HT1080 (cell line): ENCODE data around the gene RBM17. TPM values are rescaled to one million over a fixed set of nuclear protein-coding genes. Genes with fewer than 3 reads are reported as not detected.
"Not testable (repeated sequence)": the region's sequence is repeated elsewhere in the genome, so short reads cannot be mapped to it uniquely, and the experiment has no call there.

Source experiments
- DNase-seq: peaks from one replicate; pipeline ENCODE4 v3.0.0-alpha.2; 2015; ENCODE audit warnings: low read depth
- total RNA-seq: library from RNA; depleted of rRNA; stranded (reverse); fragments of >200 nt; shearing (Covaris generic); gene quantifications from 2 replicates; pipeline ENCODE4 v1.2.3, GENCODE V29; 2014

RBM17 gene
- total RNA-seq, 1 experiment from 2014 or later: 49.6 TPM

DNA sequence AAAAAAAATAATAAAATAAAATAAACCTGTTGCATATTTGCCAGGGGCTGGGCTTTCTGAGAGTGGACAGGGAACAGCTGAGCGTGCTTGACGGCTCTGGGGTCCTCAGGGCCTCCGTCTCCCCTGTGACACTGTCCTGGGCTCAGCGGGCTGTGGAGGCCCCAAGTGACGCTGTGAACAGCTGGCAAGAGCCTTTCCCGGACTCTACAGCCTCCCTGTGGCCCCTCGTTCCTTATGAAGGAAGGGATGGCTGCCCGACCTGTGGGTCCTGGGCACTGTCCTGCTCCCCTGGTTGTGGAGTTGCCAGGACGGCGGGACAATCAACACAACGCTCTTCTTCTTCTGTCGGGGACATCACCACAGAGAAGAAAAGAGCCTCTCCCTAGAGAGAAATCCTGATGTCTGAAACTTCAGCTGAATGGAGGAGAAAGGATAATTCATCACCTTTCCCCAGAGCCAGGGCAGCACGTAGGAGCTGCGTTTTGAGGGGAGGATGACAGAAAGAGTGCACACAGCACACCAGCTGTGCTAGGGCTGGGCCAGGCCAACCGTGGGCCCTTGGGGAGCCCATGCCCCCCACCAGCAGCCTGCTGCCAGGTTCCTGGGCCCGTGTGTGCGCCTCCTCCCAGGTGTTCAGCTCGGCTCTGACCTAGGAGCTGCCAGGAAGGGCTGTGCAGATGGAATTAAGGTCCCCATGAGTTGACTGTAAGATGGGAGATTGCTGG lies 45.4 kb downstream of the RBM17 start:
- no peak for DNase-seq

DNA sequence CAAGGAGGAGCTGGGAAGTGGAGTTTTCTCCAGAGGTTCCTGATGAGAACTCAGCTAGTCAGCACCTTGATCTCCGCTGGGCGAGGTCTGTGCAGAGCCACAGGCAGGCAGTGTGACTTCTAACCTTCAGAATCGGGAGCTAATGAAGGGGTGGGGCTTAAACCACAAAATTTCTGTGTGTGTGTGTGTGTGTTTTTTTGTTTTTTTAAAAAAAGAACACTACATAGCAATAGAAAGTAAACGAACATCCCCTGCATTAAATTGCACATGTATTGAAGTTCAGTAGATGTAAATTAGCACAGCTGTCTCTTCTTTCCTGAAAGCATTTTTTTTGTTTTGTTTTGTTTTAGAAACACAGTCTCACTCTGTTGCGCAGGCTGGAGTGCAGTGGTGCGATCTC lies 46.2 kb downstream of the RBM17 start:
- no peak for DNase-seq

DNA sequence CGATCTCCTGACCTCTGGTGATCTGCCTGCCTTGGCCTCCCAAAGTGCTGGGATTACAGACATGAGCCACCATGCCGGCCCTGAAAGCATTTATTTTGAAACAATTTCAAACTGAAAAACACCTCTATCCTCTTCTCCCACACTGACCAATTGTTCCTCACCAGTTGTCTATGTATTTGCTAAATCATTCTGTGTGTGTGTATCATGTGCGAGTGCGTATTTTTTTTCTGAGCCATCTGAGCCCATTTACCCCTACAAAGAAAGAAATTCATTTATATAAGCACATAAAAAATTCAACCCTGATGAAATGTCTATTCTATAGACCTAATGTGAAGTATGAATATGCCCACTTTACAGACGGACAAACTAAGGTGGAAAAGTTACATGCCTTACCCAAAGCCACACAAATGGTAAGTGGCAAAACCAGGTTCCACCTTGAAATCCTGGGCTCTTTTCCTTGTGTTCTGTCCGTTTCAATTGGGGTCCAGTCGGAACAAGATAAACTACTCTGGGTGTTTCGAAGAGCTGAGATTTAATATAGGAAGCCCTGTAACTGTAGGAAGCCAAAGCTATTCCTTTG lies 46.8 kb downstream of the RBM17 start:
- DNase-seq: no peak

DNA sequence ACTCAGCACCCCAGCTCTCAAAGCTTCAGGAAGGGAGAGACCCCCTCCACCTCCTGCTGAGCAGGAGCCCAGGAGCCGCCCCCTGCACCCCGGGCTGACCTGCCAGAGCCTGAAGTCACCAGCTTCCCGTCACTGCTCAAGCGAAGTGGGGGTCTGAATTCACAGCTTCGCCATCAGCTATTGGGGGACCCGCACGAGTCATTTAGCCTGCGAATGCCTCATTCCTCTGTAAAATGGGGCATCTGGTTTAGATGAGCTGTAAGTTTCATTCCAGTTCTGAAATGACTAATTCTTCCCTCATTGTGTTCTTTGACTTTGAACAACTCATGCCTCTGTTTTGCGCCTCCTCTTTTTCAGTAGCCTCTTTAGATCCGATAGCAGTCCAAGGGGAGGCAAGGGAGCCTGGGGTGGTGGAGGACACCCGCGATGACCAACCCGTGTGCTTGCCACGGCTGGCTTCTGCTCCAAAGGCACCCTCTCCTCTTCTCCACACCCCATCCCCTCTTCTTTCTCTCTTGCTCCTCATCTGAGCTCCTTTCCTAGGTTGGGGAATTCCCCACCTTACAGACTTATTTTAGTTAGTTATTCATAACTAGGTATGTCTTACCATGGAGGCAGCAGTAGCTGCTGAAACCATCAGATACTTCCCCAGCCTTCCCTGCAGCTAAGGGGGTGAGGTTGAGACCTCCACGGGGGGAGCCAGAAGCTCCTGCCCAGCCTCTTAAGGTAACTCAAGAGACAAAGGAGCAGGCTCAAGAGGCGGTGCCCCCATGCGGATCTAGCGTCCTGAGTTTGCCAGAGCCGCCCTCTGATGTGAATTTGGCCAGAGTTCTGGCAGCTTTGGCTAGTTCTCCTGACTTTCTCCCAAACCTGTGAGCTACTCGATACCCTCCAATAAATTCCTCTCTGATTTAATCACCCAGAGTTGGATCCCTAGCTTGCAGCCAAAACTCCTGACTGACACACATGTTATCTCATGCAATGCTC lies 47.7 kb downstream of the RBM17 start:
- peak; percentile 79 for DNase-seq

DNA sequence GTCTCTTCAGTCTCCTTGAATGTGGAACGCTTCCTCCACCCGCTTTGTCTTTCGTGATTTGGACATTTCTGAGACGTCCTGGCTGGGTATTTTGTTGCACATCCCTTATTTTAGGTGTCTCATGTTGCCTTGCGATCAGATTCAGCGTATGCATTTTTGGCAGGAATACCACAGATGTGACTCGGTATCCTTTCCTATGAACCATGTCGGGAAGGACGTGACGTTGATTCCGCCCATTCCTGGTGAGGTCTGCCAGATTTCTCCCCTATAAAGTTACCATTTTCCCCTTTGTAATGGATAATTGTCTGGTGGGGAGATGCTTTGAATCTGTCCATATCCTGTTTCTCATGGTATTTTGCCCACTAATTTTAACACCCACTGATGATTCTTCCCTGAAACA lies 49.6 kb downstream of the RBM17 start:
- no peak for DNase-seq

DNA sequence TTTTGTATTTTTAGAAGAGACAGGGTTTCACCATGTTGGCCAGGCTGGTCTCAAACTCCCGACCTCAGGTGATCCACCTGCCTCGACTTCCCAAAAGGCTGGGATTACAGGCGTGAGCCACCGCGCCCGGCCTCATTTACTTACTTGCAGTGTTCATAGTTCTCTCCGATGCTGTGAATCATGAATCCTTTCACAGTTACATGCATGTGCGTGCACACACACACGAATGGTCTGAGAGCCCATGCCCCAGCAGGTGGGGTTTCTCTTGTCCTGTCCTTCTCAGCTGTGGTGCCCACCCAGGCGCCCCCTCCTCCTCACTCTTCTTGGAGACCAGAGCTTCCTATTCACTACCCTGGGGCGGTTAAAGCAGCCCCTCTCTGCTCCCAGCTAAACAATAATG lies 50.6 kb downstream of the RBM17 start:
- no peak for DNase-seq

DNA sequence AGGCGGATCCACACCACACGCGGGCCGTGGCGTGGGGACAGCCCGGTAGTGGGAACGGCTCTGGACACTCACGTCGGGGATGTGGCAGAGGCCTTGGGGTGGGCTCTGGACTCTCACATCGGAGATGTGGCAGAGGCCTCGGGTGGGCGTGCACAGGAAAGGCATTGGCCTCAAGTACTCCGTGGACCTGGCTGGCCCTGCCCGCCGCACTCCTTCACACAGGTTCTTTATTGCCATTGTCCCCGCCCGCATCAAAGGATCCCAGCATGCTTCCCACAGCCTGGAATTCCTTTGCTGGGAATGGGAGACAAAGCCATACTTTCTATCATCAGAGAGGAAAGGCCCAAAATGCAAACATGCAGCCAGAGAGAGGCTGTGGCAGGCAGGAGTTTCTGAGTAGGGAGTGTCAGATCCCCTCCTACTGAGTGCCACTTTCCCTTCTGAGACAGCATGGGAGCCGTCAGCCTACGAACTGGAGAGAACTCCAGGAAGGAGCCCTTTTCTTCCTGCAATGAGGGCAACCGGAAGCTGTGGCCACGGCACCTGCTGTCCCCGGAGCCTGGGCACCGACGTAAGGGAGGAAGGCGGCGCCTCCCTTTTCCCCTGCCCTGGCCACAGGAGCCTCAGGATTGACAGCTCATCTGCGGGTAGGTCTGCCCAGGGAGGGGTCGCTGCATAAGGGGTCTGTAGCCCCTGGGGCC lies 51.5 kb downstream of the RBM17 start:
- DNase-seq: peak; percentile 42

DNA sequence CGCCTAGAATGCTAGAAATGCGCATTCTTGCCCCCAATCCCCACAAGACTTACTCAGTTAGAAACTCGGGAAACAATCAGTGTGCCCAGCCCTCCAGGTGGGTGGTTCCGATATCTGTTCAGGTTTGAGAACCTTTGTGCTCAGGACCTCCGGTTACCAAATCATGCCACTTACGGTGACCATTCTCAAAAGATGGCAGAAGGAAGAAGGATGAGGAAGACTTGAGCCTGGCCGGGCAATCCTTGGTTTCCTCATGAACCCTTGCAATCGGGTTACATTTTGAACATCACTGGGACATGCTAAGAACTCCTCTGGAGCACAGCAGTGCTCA lies 52.1 kb downstream of the RBM17 start:
- no peak for DNase-seq

DNA sequence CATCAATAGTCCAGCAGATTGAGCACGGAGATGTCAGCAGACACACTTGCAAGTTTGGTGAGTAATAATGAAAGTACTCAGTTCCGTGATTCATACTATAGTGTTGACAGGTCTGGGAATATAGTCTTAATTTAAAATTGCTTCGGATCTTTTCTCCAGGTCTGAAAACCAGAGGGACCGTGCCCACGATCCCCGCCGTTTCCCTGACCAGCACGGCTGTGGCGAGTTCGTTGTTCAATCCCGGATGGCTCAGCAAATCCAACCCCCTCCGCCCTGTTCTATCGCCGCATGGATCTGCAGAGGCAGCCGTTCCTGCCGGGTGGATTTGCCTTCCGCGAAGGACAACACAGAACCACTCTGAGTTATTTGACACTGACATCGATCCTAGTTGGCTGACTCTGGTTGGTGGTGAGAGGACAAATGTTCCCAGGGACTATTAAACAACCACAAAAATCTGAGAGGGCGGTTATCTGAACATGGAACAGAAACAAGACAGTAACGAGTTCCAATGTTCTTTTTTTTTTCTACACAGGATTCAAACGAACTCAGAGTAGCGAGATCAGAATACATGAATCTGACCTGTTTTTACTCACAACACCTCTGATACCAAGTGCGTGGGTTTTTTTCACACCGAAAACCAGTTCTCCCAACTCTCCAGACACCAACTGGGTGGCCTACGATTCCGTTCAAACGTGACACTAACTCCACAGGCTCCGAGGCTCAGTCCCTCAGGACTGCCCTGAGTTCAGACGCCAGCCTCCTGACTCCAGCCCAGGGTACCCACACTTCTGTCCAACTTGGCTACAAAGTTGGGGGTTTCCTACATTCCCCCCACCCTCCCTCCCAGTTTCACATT lies 52.7 kb downstream of the RBM17 start:
- peak; percentile 72 for DNase-seq

DNA sequence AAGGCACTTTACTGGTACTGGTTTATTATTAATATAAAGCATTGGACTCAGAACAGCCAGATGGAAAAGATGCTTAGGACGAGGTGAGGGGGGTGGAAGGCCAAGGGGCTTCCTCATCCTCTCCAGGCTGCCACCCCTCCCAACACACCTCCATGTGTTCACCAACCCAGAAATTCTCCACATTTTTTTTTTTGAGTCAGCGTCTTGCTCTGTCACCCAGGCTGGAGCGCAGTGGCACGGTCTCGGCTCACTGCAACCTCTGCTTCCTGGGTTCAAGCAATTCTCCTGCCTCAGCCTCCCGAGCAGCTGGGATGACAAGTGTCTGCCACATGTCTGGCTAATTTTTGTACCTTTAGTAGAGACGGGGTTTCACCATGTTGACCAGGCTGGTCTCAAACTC lies 53.4 kb downstream of the RBM17 start:
- DNase-seq: not testable (repeated sequence)

DNA sequence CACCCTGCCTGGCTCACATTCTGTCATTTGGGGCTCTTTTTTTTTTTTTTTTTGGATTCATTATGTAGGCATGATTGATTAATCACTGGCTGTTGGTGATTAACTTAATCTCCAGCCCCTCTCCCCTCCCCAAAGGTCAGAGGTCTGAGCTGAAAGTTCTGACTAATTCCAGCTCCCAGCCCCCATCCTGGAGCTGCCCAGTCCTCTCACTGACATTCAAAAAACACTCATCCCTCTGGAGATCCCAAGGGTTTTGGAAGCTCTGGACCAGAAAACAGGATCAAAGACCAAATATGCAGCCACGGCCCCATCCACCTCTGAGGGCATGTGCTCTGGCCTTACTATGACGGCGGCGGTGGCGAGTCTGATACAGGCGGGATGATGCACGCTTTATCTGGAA lies 53.8 kb downstream of the RBM17 start:
- DNase-seq: no peak

DNA sequence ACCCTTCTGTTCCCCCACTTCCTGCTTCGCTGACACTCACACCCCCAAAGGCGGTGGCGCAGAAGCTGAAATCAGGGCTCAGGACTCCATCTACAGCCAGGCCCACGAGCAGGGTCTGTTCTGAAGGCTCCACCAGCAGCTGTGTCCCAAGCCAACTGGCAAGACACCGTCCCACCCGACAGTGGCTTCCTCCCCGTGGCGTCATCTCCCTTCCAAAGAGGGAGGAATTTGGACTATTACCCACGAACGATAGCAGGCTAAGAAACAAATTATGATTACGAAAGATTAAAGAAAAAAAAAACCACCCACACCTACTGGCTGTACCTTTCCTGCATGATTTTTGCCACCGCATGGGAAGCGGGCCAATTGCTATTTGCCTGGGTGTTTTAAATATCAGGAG lies 54.3 kb downstream of the RBM17 start:
- DNase-seq: no peak

DNA sequence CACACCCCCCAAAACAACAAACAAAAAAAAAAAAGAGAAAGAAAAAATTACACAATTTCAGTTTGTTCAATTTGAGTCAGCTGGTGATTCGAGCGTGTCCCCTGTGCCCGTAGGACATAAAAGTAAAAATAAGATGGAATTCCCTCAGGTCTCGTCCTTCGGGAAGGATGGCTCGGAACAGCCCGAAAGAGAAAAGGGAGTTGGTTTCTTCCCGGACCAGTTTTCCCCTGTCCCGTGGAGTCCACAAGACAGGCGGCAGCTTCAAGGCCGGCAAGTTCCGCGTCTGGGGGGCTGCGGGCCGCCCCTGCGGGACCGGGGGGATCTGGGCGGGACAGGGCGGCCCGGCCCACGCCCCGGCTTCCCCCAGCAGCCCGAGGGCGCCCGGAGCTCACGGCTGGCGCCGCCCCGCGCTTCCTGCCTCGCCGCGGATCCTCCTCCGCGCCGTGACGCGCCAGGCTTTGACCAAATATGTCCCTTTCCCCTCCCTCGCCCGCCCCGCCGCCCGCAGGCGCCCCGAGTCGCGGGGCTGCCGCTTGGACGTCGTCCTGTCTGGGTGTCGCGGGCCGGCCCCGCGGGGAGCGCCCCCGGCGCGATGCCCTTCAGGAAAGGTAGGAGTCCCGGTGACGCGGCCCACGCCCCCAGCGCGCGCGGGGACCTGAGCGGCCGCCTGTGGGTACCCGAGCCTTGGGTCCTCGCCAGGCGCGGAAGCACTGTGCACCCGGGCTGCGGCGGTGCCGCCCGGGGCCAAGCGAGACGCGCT lies 55.8 kb downstream of the RBM17 start:
- DNase-seq: peak; percentile 84

DNA sequence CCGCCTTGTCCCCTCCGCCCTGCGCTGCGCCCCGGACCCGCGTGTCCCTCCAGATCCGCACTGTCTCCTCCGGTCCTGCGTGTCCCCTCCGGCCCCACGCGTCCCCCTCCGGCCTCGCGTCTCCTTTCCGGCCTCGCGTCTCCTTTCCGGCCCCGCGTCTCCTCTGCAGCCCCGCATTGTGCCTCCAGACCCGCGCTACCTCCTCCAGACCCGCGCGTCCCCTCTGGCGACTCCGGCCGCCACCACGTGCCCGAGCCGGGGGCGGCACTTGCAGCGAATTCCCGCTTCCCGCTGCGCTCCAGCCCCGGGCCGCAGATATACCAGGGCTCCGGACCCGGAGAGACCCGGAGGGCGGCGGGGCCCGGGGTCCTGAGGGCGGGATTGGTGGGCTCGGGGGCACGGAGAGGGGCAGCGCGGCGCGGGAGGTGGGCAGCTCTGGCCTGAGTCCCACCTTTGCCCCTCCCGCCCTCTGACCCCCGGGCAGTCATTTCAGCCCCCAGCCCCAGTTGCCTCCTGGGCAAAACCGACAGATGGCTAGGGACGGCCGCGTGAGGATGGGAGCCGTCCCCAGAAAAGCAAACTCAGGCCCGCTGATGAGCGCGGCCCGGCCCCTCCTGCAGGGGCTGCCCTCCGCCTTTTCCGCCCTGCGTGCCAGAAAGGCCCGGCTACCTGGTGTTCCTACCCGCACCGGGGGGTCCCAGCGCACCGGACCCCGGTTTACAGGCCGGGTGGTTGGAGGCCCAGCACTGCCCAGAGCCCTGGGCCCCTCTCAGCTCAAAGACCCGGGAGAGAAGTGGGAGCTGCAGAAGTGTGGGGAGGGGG lies 56.5 kb downstream of the RBM17 start:
- no peak for DNase-seq

DNA sequence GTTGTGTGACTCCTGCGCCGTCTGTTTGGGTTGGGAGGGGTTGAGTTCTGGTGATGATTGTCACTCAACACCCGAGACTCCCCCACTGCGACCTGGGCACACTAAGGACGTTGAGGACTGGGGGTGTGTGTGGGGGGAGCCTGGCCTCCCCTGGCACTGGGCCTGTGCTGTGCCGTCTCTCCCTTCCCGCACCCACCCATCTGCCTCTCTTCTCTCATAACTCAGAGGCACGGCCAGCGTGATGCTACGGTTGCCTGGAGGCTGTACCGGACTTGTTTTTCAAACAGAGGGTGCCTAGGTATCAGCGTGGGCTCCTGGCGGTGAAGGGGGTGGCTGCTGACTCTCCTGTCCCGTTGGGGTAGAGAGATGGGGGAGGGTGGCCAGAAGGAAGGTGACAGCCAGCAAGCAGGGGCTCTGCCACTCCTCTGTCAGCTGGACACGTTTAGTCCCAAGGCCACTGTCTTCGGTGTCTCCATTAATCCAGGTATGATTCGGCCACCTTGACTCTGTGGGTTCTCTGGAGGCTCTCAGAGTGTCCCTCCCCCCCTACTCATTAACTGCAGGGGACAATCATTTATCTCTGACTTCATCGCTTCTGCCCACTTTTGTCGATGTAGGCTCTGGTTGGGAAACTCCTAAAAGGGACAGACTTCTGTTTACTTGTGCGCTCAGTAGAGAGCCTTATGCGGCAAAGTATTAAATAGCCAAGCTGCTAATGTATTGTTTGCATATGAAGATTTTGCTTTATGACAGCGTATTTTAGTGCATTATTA lies 57.4 kb downstream of the RBM17 start:
- no peak for DNase-seq

DNA sequence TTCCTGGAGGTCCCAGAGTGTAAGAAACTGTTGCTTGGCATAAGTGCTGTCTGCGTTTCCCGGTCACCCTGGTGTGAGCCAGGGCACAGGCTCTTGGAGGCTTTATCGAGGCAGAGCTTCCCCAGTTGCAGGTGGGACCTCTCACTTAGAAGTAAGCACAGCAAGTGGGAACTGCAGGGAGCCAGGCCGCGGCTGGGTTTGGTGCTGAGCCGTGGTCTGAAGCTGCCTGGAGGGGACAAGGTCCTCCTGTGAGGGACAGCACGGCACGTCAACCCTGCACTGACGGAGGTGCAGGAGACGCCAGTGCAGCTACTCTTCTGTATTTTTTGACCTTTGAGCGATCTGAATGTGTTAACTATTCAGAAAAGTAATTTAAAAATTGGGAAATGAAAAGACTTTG lies 58.1 kb downstream of the RBM17 start:
- DNase-seq: no peak

DNA sequence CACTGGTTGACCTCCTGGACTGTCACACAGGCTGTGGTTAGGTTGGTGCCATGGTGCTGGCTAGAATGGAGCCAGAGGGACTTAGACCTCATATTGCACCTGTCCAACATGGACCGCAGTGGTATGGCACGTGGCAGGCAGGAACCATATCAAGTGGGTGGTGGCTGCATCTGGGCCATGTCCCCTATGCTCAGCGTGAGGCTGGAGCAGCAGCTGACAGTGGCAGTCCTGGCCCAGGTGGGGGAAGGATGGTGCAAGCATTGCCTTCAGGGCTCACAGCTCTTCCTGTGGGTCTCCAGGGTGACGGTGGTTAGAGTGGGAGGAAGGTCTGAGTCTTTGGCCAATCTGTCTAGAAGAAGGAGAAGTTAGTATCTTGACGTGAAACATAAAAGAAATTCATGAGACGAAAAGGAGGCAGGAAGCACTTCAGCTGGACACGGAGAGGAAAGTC lies 59.4 kb downstream of the RBM17 start:
- DNase-seq: no peak

DNA sequence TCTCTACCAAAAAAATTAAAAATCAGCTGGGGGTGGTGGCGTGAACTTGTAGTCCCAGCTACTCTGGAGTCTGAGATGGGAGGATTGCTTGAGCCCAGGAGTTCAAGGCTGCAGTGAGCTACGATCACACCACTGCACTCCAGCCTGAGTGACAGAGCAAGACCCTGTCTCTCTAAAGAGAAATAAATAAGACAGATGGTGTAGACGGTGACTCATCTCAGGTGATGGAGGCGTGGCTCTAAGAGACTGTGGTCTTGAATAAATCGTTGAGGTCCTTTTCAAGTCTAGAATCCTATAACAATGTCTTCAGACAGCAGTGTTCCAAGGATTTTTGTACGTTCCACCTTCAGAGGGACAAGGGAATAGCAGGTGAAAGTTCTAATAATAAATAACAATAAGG lies 60.1 kb downstream of the RBM17 start:
- DNase-seq: no peak
